Heart left ventricle (tissue), 13 donors: ENCODE results near the gene TPRX1.
A peak's percentile ranks its signal among the peaks of the same experiment; 100 is the strongest.

Experiments
- CTCF ChIP-seq, 12 donors: fragments of 200-600 bp; sonication (generic) in 4 of 12; IDR thresholded peaks; one replicate each; pipeline versions ENCODE4 v1.5.0 to v1.8.0; 2018 to 2022; ENCODE audit warnings: antibody characterized with exemption in 12 of 12, mild to moderate bottlenecking in 5 of 12
- POLR2A ChIP-seq, 2 donors: fragments of 450-650 bp; IDR thresholded peaks; one replicate each; pipeline ENCODE4 v1.6.1; 2017; ENCODE audit warnings: antibody characterized with exemption in 2 of 2, mild to moderate bottlenecking in 2 of 2, moderate library complexity in 2 of 2
- donor health status: ischemic (EF 13 %, LVEDD 7.1; RV severe dilation, severe dysfunction).
- donor health status: DM: no; HTN: yes; CAD: no.
- donor health status: DM: no; HTN: no; CAD: no.
- donor health status: ischemic (EF 25% LVEDD 6.9; RV normal size, moderate dysfunction).
- donor health status: ischemic (EF 25% LVEDD 5.7; RV mildly dilated, moderate dysfunction).
- donor health status: ischemic (EF 35%, LVEDD 5.7; RV mildly dilated, moderate dysfunction).
- donor health status: nonischemic (EF 11% LVEDD 7.7; RV severe dilation, severe dysfunction).
- donor health status: DM: yes; HTN: yes; CAD: no.
- donor health status: PGD.
- donor health status: ischemic (EF 29% LVEDD 5.4; RV normal size, mild dysfunction).
- donor health status: nonischemic (EF 23%, LVEDD 6.1; RV moderate dilation, normal function).

- peak; percentile 70 to 76 for TF ChIP-seq POLR2A (IDR thresholded peaks at IDR 0.05)
- TF ChIP-seq CTCF (IDR thresholded peaks at IDR 0.05) = no peak
Measured at GRCh38 chr19:47779524-47780214, 24.7 kb downstream of the TPRX1 start.
